Panc1 (cell line): ENCODE measurements around the gene HEATR5A. TPM values are rescaled to one million over a fixed set of nuclear protein-coding genes. Genes with fewer than 3 reads are reported as not detected.
"Not testable (repeated sequence)": the region's sequence is repeated elsewhere in the genome, so short reads cannot be mapped to it uniquely, and the experiment has no call there.

Experiments used
- ATAC-seq: fragments of 200-7000 bp; cut with Tn5 transposase; 2 replicates; pipeline ENCODE4 v1.9.1; 2020; ENCODE audit warnings: mild to moderate bottlenecking, moderate library complexity
- BruUV-seq: library from RNA; stranded (reverse); fragments of 400-500 nt; replicated peaks from 2 replicates; lab custom pipeline; 2021; lab: Mats Ljungman, UMichigan
- CTCF ChIA-PET: fragments of 300-600 bp; sonication (Branson Sonifier 250); formaldehyde crosslinking; loops from one replicate; lab custom pipeline; 2022; ENCODE audit warnings: antibody characterized with exemption; lab: Charles Lee
- POLR2A ChIA-PET: fragments of 300-600 bp; sonication (Branson Sonifier 250); formaldehyde crosslinking; loops from one replicate; lab custom pipeline; 2022; ENCODE audit warnings: antibody characterized with exemption; lab: Charles Lee
- DNase-seq: peaks from one replicate; pipeline ENCODE4 v3.0.0-alpha.2; 2010; ENCODE audit warnings: low read depth, low spot score
- H3K27ac ChIP-seq: 2 replicates; pipeline ENCODE4 v1.5.1; 2011; ENCODE audit warnings: mild to moderate bottlenecking, low read length, inconsistent platforms
- H3K27me3 ChIP-seq: fragments of 200-500 bp; sonication (Bioruptor generic); 2 replicates; pipeline ENCODE4 v1.6.0; 2014; ENCODE audit warnings: low read length, inconsistent platforms; ENCODE audit not compliant: control insufficient read depth, insufficient read depth
- H3K36me3 ChIP-seq: fragments of 200-500 bp; sonication (Bioruptor generic); 2 replicates; pipeline ENCODE4 v1.5.1; 2014; ENCODE audit warnings: inconsistent platforms, mild to moderate bottlenecking, low read length, moderate library complexity; ENCODE audit not compliant: control insufficient read depth, insufficient read depth
- H3K4me1 ChIP-seq: 2 replicates; pipeline ENCODE4 v1.5.1; 2011; ENCODE audit warnings: inconsistent platforms, mild to moderate bottlenecking, low read length, moderate library complexity; ENCODE audit not compliant: control insufficient read depth, insufficient read depth
- H3K4me3 ChIP-seq, 2 experiments: 2 replicates each; pipeline ENCODE4 v1.5.1; 2011 to 2012; ENCODE audit warnings: low read depth in 2 of 2, low read length in 2 of 2, mild to moderate bottlenecking in 2 of 2, inconsistent platforms in 1 of 2, moderate library complexity in 1 of 2
- H3K9me3 ChIP-seq: fragments of 200-500 bp; sonication (Bioruptor generic); 2 replicates; pipeline ENCODE4 v1.5.1; 2014; ENCODE audit warnings: low read depth, mild to moderate bottlenecking, inconsistent platforms, low read length, moderate library complexity; ENCODE audit not compliant: control insufficient read depth, insufficient read depth
- CTCF ChIP-seq: fragments of 450-650 bp; IDR thresholded peaks from 2 replicates; pipeline ENCODE4 v1.5.1; 2017; ENCODE audit warnings: mild to moderate bottlenecking
- POLR2AphosphoS5 ChIP-seq: IDR thresholded peaks from 2 replicates; pipeline ENCODE4 v1.6.1; 2012; ENCODE audit warnings: mild to moderate bottlenecking, low read depth, low read length, moderate library complexity
- REST ChIP-seq, 2 experiments: IDR thresholded peaks; 2 replicates each; pipeline ENCODE4 v1.6.1; 2011 to 2012; ENCODE audit warnings: low read depth in 2 of 2, control low read depth in 1 of 2, low read length in 1 of 2, mild to moderate bottlenecking in 1 of 2, moderate library complexity in 1 of 2; ENCODE audit not compliant: insufficient read depth in 1 of 2
- SIN3A ChIP-seq: IDR thresholded peaks from 2 replicates; pipeline ENCODE4 v1.6.1; 2012; ENCODE audit warnings: low read depth, mild to moderate bottlenecking, low read length, moderate library complexity, borderline replicate concordance; ENCODE audit not compliant: insufficient read depth
- TCF7L2 ChIP-seq: IDR thresholded peaks from 2 replicates; pipeline ENCODE4 v1.6.1; 2011; ENCODE audit warnings: mild to moderate bottlenecking, low read depth, low read length, inconsistent platforms
- in situ Hi-C: cut with HindIII; loops from 2 replicates; pipeline ENCODE4 v1.10.0; 2016; ENCODE audit warnings: low sequenced_read_pairs, low pct_unique_long_range_greater_than_20kb
- intact Hi-C: fragments of 100-400 bp; cut with micrococcal nuclease; formaldehyde crosslinking; loops from one replicate; pipeline ENCODE4 v1.10.0; 2022; ENCODE audit not compliant: unreplicated experiment
- total RNA-seq: library from RNA; stranded (reverse); gene quantifications from one replicate; pipeline ENCODE4 v1.2.1, GENCODE V29; 2021; ENCODE audit not compliant: unreplicated experiment

HEATR5A gene
- total RNA-seq, 1 experiment from 2014 or later: 22.0 TPM

- H3K27me3 ChIP-seq, H3K36me3 ChIP-seq, in situ Hi-C loops, DNase-seq, CTCF ChIA-PET, H3K27ac ChIP-seq, H3K4me3 ChIP-seq, intact Hi-C loops, BruUV-seq, H3K4me1 ChIP-seq, H3K9me3 ChIP-seq, ATAC-seq, POLR2A ChIA-PET: not testable (repeated sequence)
Measured at GRCh38 chr14:31259040-31259435, 161.3 kb downstream of the HEATR5A start.

DNA sequence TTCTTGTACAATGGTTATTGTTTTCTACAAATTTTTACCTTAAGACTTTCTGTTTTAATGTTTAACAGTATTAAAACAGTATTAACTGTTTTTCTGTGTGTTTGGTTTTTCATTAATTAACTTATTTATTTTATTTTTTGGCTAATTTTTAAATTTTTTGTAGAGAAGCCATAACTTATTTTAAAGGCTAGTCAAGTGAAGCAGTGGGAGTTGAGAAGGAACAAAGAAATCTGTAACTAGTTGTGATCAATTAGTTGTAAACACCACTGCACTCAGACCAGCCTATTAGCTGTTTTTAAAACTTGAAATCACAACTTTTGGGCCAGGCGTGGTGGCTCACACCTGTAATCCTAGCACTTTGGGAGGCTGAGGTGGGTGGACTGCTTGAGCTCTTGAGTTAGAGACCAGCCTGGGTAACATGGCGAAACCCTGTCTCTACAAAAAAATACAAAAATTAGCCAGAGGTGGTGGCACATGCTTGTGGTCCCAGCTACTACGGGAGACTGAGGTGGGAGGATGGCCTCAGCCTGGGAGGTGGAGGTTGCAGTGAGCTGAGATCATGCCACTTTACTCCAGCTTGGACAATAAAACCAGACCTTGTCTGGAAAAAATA, 161.8 kb downstream of the HEATR5A start:
- ChIA-PET POLR2A (no interaction called here), CTCF (no interaction called here)
- in situ Hi-C loops: no loop called here

GRCh38 chr14:31257554-31258426, 162.6 kb downstream of the HEATR5A start:
- H3K36me3 ChIP-seq, in situ Hi-C loops, ATAC-seq, CTCF ChIA-PET, DNase-seq, POLR2A ChIA-PET, BruUV-seq, H3K27ac ChIP-seq, H3K27me3 ChIP-seq, H3K4me3 ChIP-seq, H3K9me3 ChIP-seq, intact Hi-C loops, H3K4me1 ChIP-seq: not testable (repeated sequence)

More for the DNA sequence above, 161.8 kb downstream of the HEATR5A start:
- Histone ChIP-seq H3K4me1 (no peaks in the 10 kb centered on the region), H3K27me3 (no peaks in the 10 kb centered on the region), H3K9me3 (no peaks in the 10 kb centered on the region), H3K36me3 (no peaks in the 10 kb centered on the region), H3K27ac (no peak overlapping the region), H3K4me3 (no peak overlapping the region)
- DNase-seq (no peak), ATAC-seq (no peak)
- no TSS peak for BruUV-seq
- intact Hi-C loops: no loop called here
- TF ChIP-seq REST (IDR thresholded peaks at IDR 0.05; ENCODE audit: insufficient read depth in 1 of 2, low read depth in 2 of 2, low read length in 1 of 2) (no peak), CTCF (no peak), POLR2AphosphoS5 (no peak), TCF7L2 (no peak), SIN3A (no peak)
